HCT116 (cell line): ENCODE measurements around the gene SLC12A3. TPM values are rescaled to one million over a fixed set of nuclear protein-coding genes. Genes with fewer than 3 reads are reported as not detected.

Experiments used
- ATAC-seq: fragments of 200-7000 bp; cut with Tn5 transposase; 2 replicates; pipeline ENCODE4 v1.9.1; 2020; ENCODE audit warnings: mild to moderate bottlenecking, moderate library complexity
- BruUV-seq: library from RNA; stranded (reverse); fragments of 400-500 nt; replicated peaks from 2 replicates; lab custom pipeline; 2021; lab: Mats Ljungman, UMichigan
- CTCF ChIA-PET: fragments of 300-600 bp; sonication (Branson Sonifier 250); formaldehyde crosslinking; loops from one replicate; lab custom pipeline; 2021; ENCODE audit warnings: antibody characterized with exemption; lab: Charles Lee
- POLR2A ChIA-PET: fragments of 300-600, 350-600 bp; sonication (Branson Sonifier 250); formaldehyde crosslinking; loops from one replicate; lab custom pipeline; 2021; ENCODE audit warnings: antibody characterized with exemption; lab: Charles Lee
- RAD21 ChIA-PET, 2 experiments: fragments of 300-600 bp; sonication (Branson Sonifier 250); formaldehyde crosslinking; loops; one replicate each; lab custom pipeline; 2023; ENCODE audit warnings: low total read pairs in 2 of 2; ENCODE audit not compliant: uncharacterized antibody in 2 of 2, unreplicated experiment in 2 of 2, low non-redundant PET in 1 of 2; lab: Charles Lee
- DNase-seq: peaks from one replicate; pipeline ENCODE4 v3.0.0-alpha.2; 2010; ENCODE audit warnings: low read depth, low spot score
- H2AFZ ChIP-seq: fragments of 200-600 bp; shearing (Covaris generic), sonication (generic); 2 replicates; pipeline ENCODE4 v1.6.1; 2017; ENCODE audit warnings: low read depth, mixed run types, mixed read lengths, antibody characterized with exemption, low read length; ENCODE audit not compliant: poor library complexity, severe bottlenecking
- H3K27ac ChIP-seq: 2 replicates; pipeline ENCODE4 v1.5.1; 2012; ENCODE audit warnings: low read depth, low read length
- H3K27me3 ChIP-seq: fragments of 200-600 bp; sonication (generic); 2 replicates; pipeline ENCODE4 v1.6.1; 2016; ENCODE audit warnings: mixed run types, low read length, mixed read lengths; ENCODE audit not compliant: insufficient read depth
- H3K36me3 ChIP-seq, 2 experiments: fragments of 200-500 bp in 1 of 2; fragments of 200-600 bp in 1 of 2; sonication (Bioruptor generic) in 1 of 2; sonication (generic) in 1 of 2; 2 replicates each; pipeline versions ENCODE4 v1.5.1 to v1.6.1; 2014 to 2016; ENCODE audit warnings: low read length in 2 of 2, inconsistent platforms in 1 of 2, mixed read lengths in 1 of 2, mixed run types in 1 of 2; ENCODE audit not compliant: insufficient read depth in 2 of 2, control insufficient read depth in 1 of 2
- H3K4me1 ChIP-seq, 2 experiments: fragments of 200-600 bp in 1 of 2; sonication (generic) in 1 of 2; 2 replicates each; pipeline versions ENCODE4 v1.5.1 to v1.6.1; 2012 to 2017; ENCODE audit warnings: low read length in 2 of 2, inconsistent platforms in 1 of 2, mild to moderate bottlenecking in 1 of 2, mixed read lengths in 1 of 2, mixed run types in 1 of 2, moderate library complexity in 1 of 2; ENCODE audit not compliant: insufficient read depth in 2 of 2, control insufficient read depth in 1 of 2
- H3K4me2 ChIP-seq: fragments of 200-600 bp; sonication (generic); 2 replicates; pipeline ENCODE4 v1.6.1; 2017; ENCODE audit warnings: mixed run types, low read length, mixed read lengths
- H3K4me3 ChIP-seq, 2 experiments: fragments of 200-600 bp in 1 of 2; sonication (generic) in 1 of 2; replicated peaks in 1 of 2; 2 replicates each; pipeline ENCODE4 v1.5.1; 2011 to 2016; ENCODE audit warnings: low read length in 2 of 2, control low read depth in 1 of 2, low read depth in 1 of 2, mild to moderate bottlenecking in 1 of 2, mixed read lengths in 1 of 2, mixed run types in 1 of 2
- H3K79me2 ChIP-seq: fragments of 200-600 bp; sonication (generic); 2 replicates; pipeline ENCODE4 v1.6.1; 2017; ENCODE audit warnings: mild to moderate bottlenecking, mixed run types, low read length, moderate library complexity, mixed read lengths; ENCODE audit not compliant: insufficient read depth
- H3K9ac ChIP-seq: fragments of 200-600 bp; sonication (generic); 2 replicates; pipeline ENCODE4 v1.6.1; 2016; ENCODE audit warnings: low read length, mixed read lengths
- H3K9me2 ChIP-seq: fragments of 200-600 bp; sonication (generic), shearing (Covaris generic); 2 replicates; pipeline ENCODE4 v1.6.1; 2017; ENCODE audit warnings: mixed run types, mild to moderate bottlenecking, moderate library complexity; ENCODE audit not compliant: insufficient read depth
- H3K9me3 ChIP-seq, 2 experiments: fragments of 200-500 bp in 1 of 2; fragments of 200-600 bp in 1 of 2; sonication (Bioruptor generic) in 1 of 2; sonication (generic) in 1 of 2; 2 replicates each; pipeline ENCODE4 v1.6.1; 2014 to 2017; ENCODE audit warnings: low read length in 2 of 2, mixed read lengths in 2 of 2, inconsistent platforms in 1 of 2, low read depth in 1 of 2, mild to moderate bottlenecking in 1 of 2, mixed run types in 1 of 2, moderate library complexity in 1 of 2; ENCODE audit not compliant: control insufficient read depth in 1 of 2, insufficient read depth in 1 of 2
- H4K20me1 ChIP-seq: fragments of 200-600 bp; sonication (generic), shearing (Covaris generic); 2 replicates; pipeline ENCODE4 v1.6.1; 2017; ENCODE audit warnings: mixed run types, mild to moderate bottlenecking, moderate library complexity; ENCODE audit not compliant: insufficient read depth
- ELF1 ChIP-seq: IDR thresholded peaks from 2 replicates; pipeline ENCODE4 v1.6.1; 2012; ENCODE audit warnings: low read depth, borderline replicate concordance
- FOSL1 ChIP-seq: IDR thresholded peaks from 2 replicates; pipeline ENCODE4 v1.6.1; 2012; ENCODE audit warnings: low read depth
- JUND ChIP-seq: IDR thresholded peaks from 2 replicates; pipeline ENCODE4 v1.6.1; 2012
- SIN3A ChIP-seq: IDR thresholded peaks from 2 replicates; pipeline ENCODE4 v1.6.1; 2012; ENCODE audit warnings: low read depth
- SP1 ChIP-seq: IDR thresholded peaks from 2 replicates; pipeline ENCODE4 v1.6.1; 2012; ENCODE audit warnings: low read depth
- YY1 ChIP-seq: IDR thresholded peaks from 2 replicates; pipeline ENCODE4 v1.6.1; 2011; ENCODE audit warnings: low read length, low read depth, moderate library complexity, mild to moderate bottlenecking; ENCODE audit not compliant: insufficient replicate concordance; ENCODE audit errors: extremely low read depth
- intact Hi-C: fragments of 100-400 bp; cut with micrococcal nuclease; formaldehyde crosslinking; loops from 2 replicates; pipeline ENCODE4 v1.10.0; 2022
- total RNA-seq: library from RNA; stranded (reverse); gene quantifications from one replicate; pipeline ENCODE4 v1.2.1, GENCODE V29; 2021; ENCODE audit not compliant: unreplicated experiment
- TF ChIP-seq, protein P1 (sequence below): IDR thresholded peaks from 2 replicates; pipeline ENCODE4 v1.6.1; 2011; ENCODE audit warnings: mild to moderate bottlenecking, low read length, moderate library complexity; ENCODE audit not compliant: insufficient replicate concordance; ENCODE audit errors: extremely low read depth
- TF ChIP-seq, protein P2 (sequence below): IDR thresholded peaks from 2 replicates; pipeline ENCODE4 v1.6.1; 2012

The SLC12A3 gene
- total RNA-seq, 1 experiment from 2014 or later = not detected

DNA sequence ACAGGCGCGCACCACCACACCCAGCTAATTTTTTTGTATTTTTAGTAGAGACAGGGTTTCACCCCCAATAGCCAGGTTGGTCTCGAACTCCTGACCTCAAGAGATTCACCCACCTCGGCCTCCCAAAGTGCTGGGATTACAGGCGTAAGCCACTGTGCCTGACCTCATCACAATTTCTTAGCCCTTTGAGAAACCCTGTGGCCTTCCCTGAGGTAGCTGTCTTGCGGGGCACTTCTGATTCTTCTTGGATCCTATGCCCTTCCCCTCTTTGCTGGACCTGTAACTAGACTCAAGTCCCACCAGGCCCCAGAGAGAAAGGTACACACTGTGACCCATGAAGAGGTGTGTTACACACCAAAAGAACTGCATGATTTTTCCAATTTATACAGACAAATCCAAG, 83.2 kb downstream of the SLC12A3 start:
- no peaks in the 10 kb centered on the region for H3K9me2 ChIP-seq
- no peak overlapping the region for H3K4me3 ChIP-seq
- H3K4me1 ChIP-seq = peaks cover 0 to 3% of the 10 kb centered on the region in 2 experiments; a peak in 1 of 4 replicates
- H4K20me1 ChIP-seq = no peaks in the 10 kb centered on the region
- ChIA-PET RAD21 (no interaction called here), POLR2A (interaction anchor here (4.4 kb wide), 1 partner anchor 16 kb away, joined by 25 read pairs; the partner anchor contains the start of gene HERPUD1), CTCF (interaction anchor here (1.2 kb wide), 1 partner anchor 16 kb away, joined by 5 read pairs; no protein-coding TSS in a partner anchor)
- no peak for ATAC-seq
- no peak overlapping the region for H3K27ac ChIP-seq
- H3K27me3 ChIP-seq = no peaks in the 10 kb centered on the region
- H3K9me3 ChIP-seq = no peaks in the 10 kb centered on the region
- H2AFZ ChIP-seq = no peak overlapping the region
- H3K9ac ChIP-seq = no peak overlapping the region
- intact Hi-C loops = no loop called here
- peaks cover 15 to 21% of the 10 kb centered on the region in 2 experiments; a peak in 3 of 4 replicates for H3K36me3 ChIP-seq
- H3K79me2 ChIP-seq = no peaks in the 10 kb centered on the region
- no TSS peak for BruUV-seq
- DNase-seq = no peak
- no peak for TF ChIP-seq SP1
- TF ChIP-seq JUND = no peak
- no peak for TF ChIP-seq FOSL1
- TF ChIP-seq YY1 = no peak
- TF ChIP-seq, protein P1, sequence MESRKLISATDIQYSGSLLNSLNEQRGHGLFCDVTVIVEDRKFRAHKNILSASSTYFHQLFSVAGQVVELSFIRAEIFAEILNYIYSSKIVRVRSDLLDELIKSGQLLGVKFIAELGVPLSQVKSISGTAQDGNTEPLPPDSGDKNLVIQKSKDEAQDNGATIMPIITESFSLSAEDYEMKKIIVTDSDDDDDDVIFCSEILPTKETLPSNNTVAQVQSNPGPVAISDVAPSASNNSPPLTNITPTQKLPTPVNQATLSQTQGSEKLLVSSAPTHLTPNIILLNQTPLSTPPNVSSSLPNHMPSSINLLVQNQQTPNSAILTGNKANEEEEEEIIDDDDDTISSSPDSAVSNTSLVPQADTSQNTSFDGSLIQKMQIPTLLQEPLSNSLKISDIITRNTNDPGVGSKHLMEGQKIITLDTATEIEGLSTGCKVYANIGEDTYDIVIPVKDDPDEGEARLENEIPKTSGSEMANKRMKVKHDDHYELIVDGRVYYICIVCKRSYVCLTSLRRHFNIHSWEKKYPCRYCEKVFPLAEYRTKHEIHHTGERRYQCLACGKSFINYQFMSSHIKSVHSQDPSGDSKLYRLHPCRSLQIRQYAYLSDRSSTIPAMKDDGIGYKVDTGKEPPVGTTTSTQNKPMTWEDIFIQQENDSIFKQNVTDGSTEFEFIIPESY = no peak
- TF ChIP-seq ELF1 = no peak
- no peak for TF ChIP-seq SIN3A
- TF ChIP-seq, protein P2, sequence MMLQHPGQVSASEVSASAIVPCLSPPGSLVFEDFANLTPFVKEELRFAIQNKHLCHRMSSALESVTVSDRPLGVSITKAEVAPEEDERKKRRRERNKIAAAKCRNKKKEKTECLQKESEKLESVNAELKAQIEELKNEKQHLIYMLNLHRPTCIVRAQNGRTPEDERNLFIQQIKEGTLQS = no peak
- TF ChIP-seq, all 23 proteins: peak for 0
- no peak overlapping the region for H3K4me2 ChIP-seq
